ENCODE measurements around the gene OVCA2. TPM values are rescaled to one million over a fixed set of nuclear protein-coding genes. Genes with fewer than 3 reads are reported as not detected.

OVCA2 gene
- total and polyA plus RNA-seq, 2 donors (not counting 3 experiments of a cell fraction or from before 2014, with no cell fraction given), result 41.3 to 84.2 TPM

DNA sequence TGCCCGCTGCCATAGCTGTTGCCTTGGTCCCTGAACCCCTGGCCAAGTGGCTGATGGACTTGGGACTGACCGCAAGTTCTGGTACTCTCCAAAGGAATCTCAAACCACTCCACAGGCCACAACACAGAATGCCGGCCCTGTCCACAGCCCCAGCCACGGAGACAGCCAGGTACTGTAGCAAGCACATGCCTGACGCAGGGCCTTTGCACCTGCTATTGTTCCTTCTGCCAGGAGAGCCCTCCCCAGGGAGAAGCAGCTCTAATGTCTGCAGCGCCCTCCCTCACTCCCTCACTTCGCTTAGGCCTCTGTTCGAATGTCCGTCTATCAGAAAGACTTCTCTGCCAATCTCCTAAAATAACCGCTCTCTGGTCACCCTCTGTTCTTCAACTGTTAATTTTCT is 32.1 kb upstream of the OVCA2 start:
- Histone ChIP-seq H3K4me1 (ENCODE audit: control insufficient read depth, extremely low read depth, insufficient read depth, low read length) (no peaks in the 10 kb centered on the region), H3K27me3 (ENCODE audit: control insufficient read depth in 2 of 2, insufficient read depth in 2 of 2, low read length in 2 of 2) (peaks cover 0 to 3% of the 10 kb centered on the region in 2 experiments), H3K9ac (replicated peaks; ENCODE audit: extremely low read depth, insufficient read depth, low read length) (no peak overlapping the region), H3K4me2 (ENCODE audit: insufficient read depth, low read length) (no peak overlapping the region), H3K9me3 (replicated peaks; ENCODE audit: control insufficient read depth, insufficient read depth, low read length) (no peaks in the 10 kb centered on the region), H3K27ac (ENCODE audit: insufficient read depth, low read depth, low read length) (no peak overlapping the region), H3K79me2 (ENCODE audit: control insufficient read depth, insufficient read depth, low read length) (no peaks in the 10 kb centered on the region), H2AFZ (ENCODE audit: low read depth, low read length) (no peak overlapping the region), H3K9me1 (replicated peaks; ENCODE audit: control insufficient read depth, extremely low read depth, insufficient read depth, low read length) (no peaks in the 10 kb centered on the region), H4K20me1 (replicated peaks; ENCODE audit: control insufficient read depth, extremely low read depth, insufficient read depth, low read length) (no peaks in the 10 kb centered on the region), H3K36me3 (ENCODE audit: control insufficient read depth in 2 of 2, extremely low read depth in 1 of 2, insufficient read depth in 2 of 2, low read length in 2 of 2) (no peaks in the 10 kb centered on the region), H3K4me3 (replicated peaks in 1 of 3; ENCODE audit: insufficient read depth in 1 of 3, low read depth in 1 of 3, low read length in 3 of 3) (no peak overlapping the region)
- dilution Hi-C loops (cut with MboI; ENCODE audit: extremely low pct_ligation_motif_present, low sequenced_read_pairs) (no loop called here), intact Hi-C loops (cut with micrococcal nuclease) (no loop called here)
- ChIA-PET POLR2A (no interaction called here), CTCF (no interaction called here)
- TF ChIP-seq FOS (IDR thresholded peaks at IDR 0.05; ENCODE audit: borderline replicate concordance, insufficient read depth, low read length) (no peak), MYC (IDR thresholded peaks at IDR 0.05; ENCODE audit: low read depth, low read length) (no peak), JUN (IDR thresholded peaks at IDR 0.05; ENCODE audit: borderline replicate concordance, insufficient read depth, insufficient read length, low read depth) (no peak), GATA2 (IDR thresholded peaks at IDR 0.05; ENCODE audit: insufficient read depth, insufficient read length, low read depth, low read length) (no peak), POLR2AphosphoS5 (IDR thresholded peaks at IDR 0.05; ENCODE audit: insufficient read depth, low read depth, low read length) (no peak), POLR2A (IDR thresholded peaks at IDR 0.05; ENCODE audit: low read depth, low read length) (no peak), EZH2 (IDR thresholded peaks at IDR 0.05; ENCODE audit: borderline replicate concordance, low read depth, low read length, severe bottlenecking) (no peak)
- TF ChIP-seq, protein P1, sequence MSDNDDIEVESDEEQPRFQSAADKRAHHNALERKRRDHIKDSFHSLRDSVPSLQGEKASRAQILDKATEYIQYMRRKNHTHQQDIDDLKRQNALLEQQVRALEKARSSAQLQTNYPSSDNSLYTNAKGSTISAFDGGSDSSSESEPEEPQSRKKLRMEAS (IDR thresholded peaks at IDR 0.05; ENCODE audit: insufficient read depth, insufficient read length), result no peak
- TF ChIP-seq, protein P2, sequence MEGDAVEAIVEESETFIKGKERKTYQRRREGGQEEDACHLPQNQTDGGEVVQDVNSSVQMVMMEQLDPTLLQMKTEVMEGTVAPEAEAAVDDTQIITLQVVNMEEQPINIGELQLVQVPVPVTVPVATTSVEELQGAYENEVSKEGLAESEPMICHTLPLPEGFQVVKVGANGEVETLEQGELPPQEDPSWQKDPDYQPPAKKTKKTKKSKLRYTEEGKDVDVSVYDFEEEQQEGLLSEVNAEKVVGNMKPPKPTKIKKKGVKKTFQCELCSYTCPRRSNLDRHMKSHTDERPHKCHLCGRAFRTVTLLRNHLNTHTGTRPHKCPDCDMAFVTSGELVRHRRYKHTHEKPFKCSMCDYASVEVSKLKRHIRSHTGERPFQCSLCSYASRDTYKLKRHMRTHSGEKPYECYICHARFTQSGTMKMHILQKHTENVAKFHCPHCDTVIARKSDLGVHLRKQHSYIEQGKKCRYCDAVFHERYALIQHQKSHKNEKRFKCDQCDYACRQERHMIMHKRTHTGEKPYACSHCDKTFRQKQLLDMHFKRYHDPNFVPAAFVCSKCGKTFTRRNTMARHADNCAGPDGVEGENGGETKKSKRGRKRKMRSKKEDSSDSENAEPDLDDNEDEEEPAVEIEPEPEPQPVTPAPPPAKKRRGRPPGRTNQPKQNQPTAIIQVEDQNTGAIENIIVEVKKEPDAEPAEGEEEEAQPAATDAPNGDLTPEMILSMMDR (IDR thresholded peaks at IDR 0.05; ENCODE audit: extremely low read depth in 1 of 2, insufficient read depth in 1 of 2, low read depth in 1 of 2, low read length in 2 of 2), result no peak
- DNase-seq (ENCODE audit: low read depth, low spot score), result no peak
- BruUV-seq (replicated peaks), result no TSS peak
- no peak for FAIRE-seq

All from endothelial cell of umbilical vein (primary cell).